GM19351 (cell line): ENCODE data around the gene GLIS1.

ENCODE experiments used
- ATAC-seq: cut with Tn5 transposase; IDR thresholded peaks from one replicate; pipeline ENCODE4 v1.9.1; 2021; ENCODE audit warnings: mild to moderate bottlenecking, moderate library complexity; ENCODE audit not compliant: unreplicated experiment

GLIS1 gene

DNA sequence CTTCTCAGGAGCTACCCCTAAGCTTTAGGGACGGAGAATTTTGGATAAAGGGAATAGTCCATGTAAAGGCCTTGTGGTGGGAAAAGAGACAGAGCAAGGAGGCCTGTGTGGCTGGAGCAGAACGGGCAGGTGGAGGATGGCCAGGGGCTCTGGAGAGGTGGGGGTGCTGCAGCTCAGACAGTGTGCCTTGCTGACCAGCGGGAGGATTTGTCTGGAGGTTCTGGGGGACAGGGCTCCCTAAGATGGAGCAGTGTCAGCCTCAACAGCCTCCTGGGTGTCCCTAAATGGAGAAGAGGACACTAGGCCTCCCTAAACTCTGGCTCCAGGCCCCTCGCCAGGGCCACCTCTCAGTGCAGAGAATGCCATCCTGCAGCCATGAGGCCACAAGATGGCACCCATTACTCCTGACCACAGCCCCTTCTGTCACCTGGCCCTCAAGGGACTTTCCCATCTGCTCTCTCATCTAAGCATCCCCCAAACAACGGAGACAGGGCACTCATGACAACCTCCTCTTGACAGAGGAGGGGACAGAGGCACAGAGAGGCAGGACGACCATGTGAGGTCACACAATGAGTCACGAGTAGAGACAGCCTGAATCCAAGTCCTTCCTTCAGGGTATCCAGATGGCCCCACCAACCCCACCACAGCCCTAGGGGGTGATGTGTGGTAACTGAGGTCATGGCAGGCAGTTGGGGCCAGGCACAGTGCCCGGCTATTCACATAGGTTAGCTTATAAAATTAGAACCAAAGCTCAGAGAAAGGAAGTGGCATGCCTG is 185.0 kb downstream of the GLIS1 start:
- ATAC-seq, result no peak

DNA sequence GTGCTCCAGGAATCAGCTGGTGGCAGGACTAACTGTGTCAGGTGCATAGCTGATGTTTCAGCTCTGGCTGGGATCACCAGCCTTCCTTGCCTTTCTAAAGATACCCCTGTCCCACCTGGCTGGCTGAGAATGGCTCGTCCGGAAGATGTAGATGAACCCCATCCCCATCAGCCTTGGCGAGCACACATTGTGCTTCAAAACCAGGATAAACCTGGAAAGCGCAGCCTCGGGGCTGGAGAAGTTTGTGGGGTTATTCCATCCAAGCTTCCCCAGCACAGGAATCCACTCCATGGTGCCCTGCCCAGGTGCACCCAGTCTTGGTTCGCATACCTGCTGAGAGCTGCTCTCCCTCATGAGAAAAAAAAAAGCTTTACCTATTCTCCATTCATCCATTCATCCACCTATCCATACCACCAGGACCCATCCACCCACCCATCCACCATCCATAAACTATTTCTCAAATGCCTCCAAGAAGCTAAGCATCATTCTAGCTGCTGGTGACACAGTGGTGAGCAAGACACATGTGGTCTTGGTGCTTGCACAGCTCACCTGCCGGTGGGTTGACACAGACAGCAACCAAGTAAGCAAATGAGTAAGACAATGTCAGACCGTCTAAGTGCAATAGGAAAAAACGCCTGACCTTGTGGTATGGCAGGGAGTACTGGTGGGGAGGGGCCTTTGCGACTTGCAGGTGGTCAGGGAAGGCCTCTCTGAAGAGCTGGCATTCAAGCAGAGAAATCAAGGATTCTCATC is 185.8 kb downstream of the GLIS1 start:
- ATAC-seq, result no peak

DNA sequence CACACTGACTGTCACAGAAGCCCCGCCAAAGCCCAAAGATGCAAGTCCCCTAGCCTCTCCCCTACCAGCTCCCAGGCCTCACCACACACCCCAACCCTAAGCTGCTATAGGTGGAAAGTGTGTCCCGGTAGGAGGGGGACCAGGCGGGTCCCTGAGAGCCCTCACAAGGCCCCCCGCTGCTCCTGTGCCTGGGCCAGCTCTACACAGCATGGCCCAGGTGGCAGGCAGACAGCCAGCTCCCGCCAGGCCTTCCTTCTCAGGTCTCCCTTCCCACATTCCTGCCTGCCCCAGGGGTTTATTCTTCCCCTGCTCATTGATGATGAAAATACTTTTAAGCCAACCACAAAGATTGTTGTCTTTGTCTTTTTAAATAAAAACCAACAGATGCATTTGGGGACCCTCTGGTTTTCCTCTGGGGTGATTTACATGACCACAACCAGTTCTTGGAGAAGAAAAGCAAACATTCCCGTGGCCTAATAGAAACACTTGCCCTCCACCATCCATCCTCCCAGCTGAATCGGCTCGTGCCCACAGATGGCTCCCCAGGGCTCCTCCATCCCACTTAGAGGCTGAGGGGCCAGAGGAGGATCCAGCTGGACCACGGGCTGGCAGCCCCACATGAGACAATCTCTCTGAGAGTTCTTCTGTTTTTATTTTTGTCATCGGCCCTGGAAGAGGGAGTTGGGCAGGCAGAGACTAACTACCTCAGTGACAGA is 186.7 kb downstream of the GLIS1 start:
- ATAC-seq, result no peak

DNA sequence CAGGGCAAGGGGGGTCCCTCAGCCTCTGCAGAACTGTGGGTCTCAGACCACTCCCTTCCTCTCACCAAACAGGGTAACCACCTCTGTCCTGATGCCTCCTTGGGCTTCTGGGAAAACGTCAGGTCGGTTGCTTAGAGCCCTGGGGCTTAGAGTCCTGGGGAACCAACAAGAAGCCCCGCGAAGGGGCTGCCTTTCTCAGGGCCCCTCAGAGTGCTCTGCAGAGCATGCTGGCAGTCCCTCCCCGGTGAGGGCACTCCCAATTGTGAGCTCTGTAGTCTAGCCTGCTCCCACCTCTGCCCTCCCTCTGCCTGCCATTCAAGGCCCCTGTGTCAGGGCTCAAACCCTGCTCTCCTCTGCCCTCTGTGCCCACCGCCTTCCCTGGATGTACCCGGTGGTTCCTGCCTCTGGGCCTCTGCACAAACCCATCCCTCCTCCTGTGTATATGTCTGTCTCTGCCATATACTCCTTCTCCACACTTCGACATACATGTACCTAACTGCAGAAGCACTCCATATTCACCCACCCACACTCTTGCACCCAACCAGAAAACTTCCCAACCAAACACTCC is 187.5 kb downstream of the GLIS1 start:
- ATAC-seq, result no peak

DNA sequence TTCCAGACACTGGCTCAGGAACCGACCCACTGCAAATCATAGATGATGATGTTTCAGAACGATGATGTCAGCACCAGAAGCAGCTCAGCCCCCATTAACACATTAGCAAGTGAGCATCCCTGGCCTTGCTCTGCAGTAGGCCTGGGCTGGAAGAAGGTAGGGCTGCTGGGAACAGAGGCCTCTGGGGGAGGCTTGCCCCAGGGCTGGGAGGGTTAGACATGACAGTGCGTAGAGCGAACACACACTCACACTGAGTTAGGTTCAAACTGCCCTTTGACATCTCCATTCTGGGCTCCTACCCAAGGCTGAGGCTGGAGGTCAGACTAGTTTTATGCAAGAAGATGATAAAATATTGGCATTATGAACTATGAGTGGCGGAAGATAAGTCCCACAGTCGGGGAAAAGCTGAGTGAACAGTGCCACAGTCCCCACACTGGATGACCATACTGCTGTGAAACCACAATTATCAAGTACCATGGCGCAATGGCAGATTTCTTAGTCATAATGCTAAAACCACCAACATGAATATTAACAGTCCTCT is 188.7 kb downstream of the GLIS1 start:
- ATAC-seq, result no peak

DNA sequence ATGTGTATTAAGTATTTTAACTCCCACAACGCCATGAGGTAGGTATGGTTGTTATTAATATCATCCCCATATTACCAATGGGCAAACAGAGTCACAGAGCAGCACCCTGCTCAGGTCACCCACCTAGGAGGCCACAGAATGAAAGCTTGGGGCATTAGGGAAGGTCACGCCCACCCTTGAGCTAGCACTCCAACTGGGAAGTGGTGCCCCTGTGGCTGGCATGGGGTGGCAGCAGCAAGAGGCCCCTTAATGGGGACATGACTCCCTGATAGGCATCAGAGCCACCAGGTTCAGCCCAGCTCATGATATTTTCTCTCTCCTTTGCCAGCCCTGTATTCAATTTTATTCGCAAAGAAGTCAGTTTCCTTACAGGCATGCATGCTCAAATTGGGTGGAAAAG is 189.2 kb downstream of the GLIS1 start:
- ATAC-seq, result no peak

DNA sequence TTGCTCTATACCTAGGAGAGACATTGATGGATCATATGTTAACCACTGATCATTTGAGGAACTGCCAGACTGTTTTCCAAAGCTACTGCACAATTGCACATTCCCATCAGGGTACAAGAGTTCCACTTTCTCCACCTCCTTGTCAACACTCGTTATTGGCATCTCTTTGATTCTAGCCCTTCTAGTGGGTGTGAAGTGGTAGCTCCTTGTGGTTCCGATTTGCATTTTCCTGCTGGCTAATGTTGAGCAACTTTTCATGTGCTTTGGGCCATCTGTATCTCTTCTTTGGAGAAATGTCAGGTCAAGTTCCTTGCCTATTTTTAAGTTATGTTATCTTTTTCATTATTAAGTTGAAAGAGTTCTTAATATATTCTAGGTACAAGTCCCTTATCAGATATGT is 189.7 kb downstream of the GLIS1 start:
- ATAC-seq, result no peak

DNA sequence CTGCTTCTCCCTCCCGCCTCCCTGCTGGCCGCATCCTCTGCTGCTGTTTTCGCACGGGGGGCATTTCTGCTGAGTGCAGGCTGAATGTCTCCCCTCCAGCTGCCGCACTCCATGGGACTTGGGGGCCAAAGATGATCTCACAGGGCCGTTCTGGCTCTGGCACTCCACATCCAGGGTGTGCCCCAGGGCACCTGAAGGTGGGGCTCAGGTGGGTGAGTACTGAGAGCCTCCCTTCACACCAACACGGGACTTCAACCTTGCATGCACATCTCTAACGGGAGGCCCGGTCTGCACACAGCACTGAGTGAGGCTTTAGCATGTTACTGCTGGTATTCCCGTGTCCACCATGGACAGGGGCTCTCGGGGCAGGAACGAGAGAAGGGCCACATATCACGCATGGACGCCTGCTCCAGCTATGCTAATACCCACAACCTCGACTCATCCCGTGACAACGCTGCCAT is 190.9 kb downstream of the GLIS1 start:
- no peak for ATAC-seq

DNA sequence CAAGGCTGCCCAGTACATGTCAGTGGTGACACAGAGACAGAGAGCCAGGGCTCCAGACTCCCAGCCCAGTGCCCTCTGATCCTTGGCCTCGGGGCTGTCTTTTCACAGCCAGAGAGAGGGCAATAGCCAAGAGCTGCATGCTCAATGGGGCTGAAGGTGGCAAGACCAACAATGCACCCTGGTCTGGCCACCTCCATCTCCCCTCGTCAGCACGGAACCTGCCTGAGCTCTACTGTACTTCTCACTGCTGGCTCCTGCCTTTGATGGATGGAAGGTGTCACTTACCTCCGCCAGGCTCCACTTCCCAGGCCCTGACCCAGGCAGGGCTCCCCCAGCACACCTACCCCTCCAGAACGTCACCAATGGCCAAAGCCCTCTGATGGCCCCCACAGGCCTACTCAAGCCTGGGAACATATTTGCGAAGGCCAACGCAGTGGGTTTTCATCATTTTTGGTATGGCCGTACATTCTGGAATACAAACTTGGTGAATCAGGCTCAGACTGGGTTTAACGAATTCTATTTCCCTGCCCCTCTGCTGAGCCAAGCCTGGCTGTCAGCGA is 191.7 kb downstream of the GLIS1 start:
- no peak for ATAC-seq

DNA sequence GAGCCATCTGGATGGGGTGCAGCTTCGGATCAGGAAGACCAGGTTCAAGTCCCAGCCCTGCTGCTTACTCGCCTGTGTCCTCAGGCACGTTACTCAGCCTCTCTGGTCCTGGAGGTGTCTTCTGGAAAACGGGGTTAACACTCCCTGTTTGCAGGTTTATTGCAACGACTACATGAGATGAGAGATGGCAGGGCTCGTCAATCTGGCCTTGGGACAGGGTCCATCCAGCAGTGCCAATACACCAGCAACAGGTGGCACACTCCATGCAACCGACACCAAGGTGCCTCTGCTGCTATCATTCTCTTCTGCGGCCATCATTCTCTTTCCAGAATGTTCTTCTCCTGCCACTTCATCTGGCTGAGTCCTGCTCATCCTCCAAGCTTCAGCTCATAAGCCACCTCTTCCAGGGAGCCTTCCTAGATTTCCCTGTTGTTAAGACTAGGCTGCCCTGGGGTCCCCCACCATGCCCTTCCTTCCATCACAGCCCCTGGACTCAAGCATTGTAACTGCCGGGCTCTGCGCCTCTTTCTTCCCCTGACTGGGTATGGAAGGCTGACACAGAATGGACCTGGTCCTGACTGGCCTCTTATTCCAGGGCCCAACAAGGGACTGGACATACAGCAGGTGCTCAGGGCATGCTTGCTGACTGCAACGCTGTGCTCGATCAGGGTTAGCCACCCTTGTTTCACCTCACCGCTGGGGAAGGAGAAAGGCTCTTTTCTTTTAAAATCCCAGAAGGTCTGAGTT is 192.4 kb downstream of the GLIS1 start:
- no peak for ATAC-seq

DNA sequence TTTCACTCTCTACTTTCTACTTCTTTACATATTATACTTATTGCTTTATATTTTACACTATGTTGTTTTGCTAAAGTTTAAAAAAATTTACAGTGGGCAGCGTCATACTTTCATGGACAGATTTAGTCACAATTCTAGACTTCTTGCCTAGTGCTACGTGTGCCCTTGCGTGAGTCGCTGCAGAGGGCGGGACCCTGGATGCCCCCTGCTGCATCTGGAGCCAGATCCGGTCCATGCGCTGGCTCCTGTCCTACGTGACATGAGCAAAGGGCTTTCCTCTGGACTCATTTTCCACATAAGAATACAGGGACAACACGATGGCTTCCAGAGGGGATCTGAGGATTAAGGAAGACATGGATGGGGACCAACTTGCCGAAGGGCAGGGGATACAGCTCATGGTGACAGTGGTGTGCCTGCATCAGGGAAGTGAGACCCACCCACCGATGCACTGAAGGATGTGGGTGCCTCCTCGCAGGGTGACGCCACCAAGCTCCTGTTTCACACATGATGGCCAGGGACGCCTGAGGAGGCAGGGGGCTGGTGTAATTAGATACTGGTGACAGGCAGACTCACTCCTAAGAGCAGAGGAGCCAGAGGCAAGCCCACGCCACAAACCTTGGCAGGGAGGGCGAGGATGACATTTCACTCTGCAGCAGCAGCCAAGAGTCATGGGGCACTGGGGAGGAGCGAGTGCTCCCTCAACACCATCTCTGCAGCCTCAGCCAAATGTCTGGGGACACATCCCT is 193.1 kb downstream of the GLIS1 start:
- ATAC-seq, result no peak

DNA sequence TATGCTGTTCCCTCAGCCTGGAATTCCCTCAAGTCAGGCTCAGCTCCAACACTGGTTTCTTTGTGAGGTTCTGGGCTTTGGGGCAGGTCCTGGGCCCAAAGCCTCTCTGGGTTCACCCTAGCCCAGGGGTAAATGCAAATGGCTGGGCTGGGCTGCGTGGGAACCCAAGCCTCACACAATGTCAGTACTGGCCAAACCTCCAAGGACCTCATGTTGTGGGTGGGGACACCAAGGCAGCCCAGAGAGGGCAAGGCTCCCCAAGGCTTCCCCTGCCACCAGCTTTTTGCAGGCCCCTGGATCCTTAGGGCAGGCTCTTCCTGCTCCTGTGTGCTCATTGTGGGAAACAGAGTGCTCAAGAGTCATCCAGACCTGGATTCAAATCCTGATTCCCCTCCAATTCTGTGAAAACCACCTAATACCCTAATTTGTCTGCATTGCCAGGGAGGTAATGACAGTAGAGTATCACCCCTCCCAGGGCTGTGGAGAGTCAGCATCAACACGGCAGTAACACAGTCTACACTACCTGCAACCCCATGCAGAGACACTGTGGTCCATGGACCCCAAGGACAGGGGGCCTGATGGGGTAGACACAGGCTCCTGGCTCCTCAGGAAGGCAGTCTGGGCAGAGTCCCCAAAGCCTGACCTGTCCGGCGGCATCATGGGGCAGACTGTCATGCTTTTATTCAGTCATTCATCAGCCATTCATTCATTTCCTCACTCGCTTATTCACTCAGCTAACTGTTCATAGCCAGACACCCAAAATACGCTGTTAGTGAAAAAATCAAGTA is 194.0 kb downstream of the GLIS1 start:
- no peak for ATAC-seq

DNA sequence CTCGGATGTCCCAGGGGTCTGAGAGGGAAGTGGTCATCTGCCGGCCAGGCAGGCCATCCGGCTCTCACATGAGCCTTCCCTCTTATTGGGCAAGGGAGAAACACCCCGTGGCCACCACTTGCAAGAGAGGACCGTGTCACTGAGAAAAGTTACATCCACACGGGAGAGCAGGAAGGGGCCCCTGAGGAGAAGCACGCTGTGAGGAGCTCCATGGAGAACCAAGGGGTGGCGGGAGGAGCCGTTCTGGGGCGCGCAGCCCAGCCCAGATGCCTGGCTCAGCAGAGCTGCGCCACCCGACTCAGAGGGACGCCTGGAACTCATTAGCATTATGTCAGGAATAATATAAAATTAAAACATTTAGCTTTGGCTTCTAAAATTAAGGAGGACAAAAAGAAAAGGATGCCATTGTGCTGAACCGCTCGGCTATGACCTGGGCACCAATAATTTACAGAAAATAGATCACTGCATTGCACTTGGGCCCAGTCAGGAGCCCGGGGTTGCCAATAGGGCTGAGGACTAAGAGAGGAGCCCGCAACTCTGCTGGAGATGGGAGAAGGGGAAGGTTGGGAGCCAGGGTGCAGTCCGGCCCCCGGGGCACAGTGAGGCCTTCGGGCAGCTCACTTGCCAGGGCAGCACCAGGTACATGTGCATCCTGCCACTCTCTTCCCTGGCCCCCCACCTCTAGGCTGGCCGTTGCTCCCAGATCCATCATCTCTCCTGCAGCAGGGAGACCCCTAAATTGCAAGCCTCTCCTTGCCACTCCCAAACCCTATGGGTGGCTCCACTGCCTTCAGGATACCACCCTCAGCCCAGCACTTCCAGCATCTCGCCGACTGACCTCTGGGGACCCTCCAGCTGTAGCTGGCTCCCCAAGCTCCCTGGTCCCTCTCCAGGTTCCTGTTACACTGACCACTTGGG is 194.9 kb downstream of the GLIS1 start:
- ATAC-seq, result no peak

DNA sequence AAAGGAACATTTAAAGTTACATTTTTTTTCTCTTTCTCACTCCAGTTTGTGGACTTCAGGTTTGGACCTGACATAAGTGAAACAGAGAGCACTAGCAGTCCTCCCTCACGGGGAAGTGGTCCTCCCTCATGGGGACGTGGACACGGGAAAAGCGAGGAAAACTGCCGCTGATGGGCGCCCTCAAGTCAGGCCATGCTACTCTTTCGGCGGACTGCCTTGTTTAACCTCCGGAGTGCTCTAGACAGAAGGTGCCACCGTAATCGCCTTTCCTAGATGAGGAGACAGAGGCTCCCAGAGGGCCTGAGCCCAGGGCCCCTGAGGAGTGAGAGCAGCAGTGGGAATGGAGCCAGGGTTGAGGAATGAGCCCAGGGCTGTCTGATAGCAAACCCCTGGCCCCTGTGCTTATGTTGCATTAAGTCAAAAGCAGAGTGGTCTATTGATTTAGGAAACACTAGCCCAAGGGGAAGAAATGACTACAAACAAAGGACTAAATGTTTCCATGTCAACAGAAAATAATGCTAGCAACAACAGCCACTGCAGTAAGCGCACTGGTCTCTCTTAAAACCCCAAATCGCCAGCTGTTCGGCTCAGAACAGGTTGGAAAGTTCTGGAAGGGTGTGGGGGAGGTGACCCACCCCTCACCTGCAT is 195.7 kb downstream of the GLIS1 start:
- no peak for ATAC-seq

DNA sequence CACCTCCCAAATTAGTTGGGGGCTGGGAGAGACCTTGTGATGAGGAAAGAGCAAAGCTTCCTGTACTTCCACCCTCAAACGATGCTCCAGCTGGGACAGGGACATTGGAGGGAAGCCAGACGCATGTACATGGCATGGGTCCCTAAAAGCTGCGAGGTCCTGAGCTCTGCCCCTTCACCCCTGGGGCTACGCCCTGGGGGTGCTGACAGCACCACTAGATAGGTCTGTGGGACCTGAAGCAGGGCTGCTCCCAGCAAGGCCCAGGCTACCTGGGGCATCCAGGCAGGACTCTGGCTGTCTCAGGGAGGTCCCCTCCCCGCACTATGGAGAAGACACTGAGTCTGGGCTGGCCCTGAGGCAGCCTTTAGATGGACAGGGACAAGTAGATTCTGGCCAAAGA is 196.4 kb downstream of the GLIS1 start:
- ATAC-seq, result no peak

DNA sequence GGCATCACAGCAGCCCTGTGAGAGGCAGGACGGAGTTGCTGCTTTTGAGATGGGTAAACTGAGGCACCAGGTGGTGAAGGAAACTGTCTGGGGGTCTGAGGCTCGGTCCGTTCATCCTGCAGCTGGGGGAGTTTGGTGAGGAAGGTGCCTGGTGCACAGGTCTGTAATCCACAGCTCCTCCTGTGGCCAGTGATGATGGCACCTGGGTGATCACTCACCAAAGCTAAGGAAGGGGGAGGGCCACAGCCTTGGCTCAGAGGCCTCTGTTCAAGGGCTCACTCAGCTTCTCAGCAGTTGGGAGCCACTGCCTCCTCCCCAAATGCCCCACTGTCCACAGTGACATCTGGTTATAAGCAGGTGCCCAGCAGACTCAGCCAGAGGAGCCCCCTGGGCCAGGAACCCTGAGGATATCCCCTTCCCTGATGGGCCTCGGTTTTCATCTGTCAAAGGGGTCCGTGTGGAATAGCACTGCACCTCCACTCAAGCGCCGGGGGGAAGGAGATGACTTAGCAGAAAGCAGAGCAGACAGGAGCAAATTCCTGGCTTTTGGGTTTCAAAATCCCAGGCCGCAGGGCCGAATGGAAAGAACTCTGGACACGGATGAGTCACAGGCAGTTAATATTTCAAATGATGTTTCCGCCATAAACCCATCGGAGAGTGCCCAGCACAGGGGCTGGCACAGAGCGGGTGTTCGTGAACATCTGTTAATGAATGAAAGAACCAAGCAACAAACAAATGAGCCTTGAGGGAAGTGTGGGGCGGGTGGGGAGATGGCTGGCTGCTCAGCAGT is 197.0 kb downstream of the GLIS1 start:
- ATAC-seq, result no peak
